Panc1 (cell line): Measurements from ENCODE around the gene LILRB2. TPM values are rescaled to one million over a fixed set of nuclear protein-coding genes. Genes with fewer than 3 reads are reported as not detected.

Experiments used
- ATAC-seq: fragments of 200-7000 bp; cut with Tn5 transposase; 2 replicates; pipeline ENCODE4 v1.9.1; 2020; ENCODE audit warnings: mild to moderate bottlenecking, moderate library complexity
- BruUV-seq: library from RNA; stranded (reverse); fragments of 400-500 nt; replicated peaks from 2 replicates; lab custom pipeline; 2021; lab: Mats Ljungman, UMichigan
- CTCF ChIA-PET: fragments of 300-600 bp; sonication (Branson Sonifier 250); formaldehyde crosslinking; loops from one replicate; lab custom pipeline; 2022; ENCODE audit warnings: antibody characterized with exemption; lab: Charles Lee
- POLR2A ChIA-PET: fragments of 300-600 bp; sonication (Branson Sonifier 250); formaldehyde crosslinking; loops from one replicate; lab custom pipeline; 2022; ENCODE audit warnings: antibody characterized with exemption; lab: Charles Lee
- DNase-seq: peaks from one replicate; pipeline ENCODE4 v3.0.0-alpha.2; 2010; ENCODE audit warnings: low read depth, low spot score
- H3K27ac ChIP-seq: 2 replicates; pipeline ENCODE4 v1.5.1; 2011; ENCODE audit warnings: mild to moderate bottlenecking, low read length, inconsistent platforms
- H3K27me3 ChIP-seq: fragments of 200-500 bp; sonication (Bioruptor generic); 2 replicates; pipeline ENCODE4 v1.6.0; 2014; ENCODE audit warnings: low read length, inconsistent platforms; ENCODE audit not compliant: control insufficient read depth, insufficient read depth
- H3K36me3 ChIP-seq: fragments of 200-500 bp; sonication (Bioruptor generic); 2 replicates; pipeline ENCODE4 v1.5.1; 2014; ENCODE audit warnings: inconsistent platforms, mild to moderate bottlenecking, low read length, moderate library complexity; ENCODE audit not compliant: control insufficient read depth, insufficient read depth
- H3K4me1 ChIP-seq: 2 replicates; pipeline ENCODE4 v1.5.1; 2011; ENCODE audit warnings: inconsistent platforms, mild to moderate bottlenecking, low read length, moderate library complexity; ENCODE audit not compliant: control insufficient read depth, insufficient read depth
- H3K4me3 ChIP-seq, 2 experiments: 2 replicates each; pipeline ENCODE4 v1.5.1; 2011 to 2012; ENCODE audit warnings: low read depth in 2 of 2, low read length in 2 of 2, mild to moderate bottlenecking in 2 of 2, inconsistent platforms in 1 of 2, moderate library complexity in 1 of 2
- H3K9me3 ChIP-seq: fragments of 200-500 bp; sonication (Bioruptor generic); 2 replicates; pipeline ENCODE4 v1.5.1; 2014; ENCODE audit warnings: low read depth, mild to moderate bottlenecking, inconsistent platforms, low read length, moderate library complexity; ENCODE audit not compliant: control insufficient read depth, insufficient read depth
- CTCF ChIP-seq: fragments of 450-650 bp; IDR thresholded peaks from 2 replicates; pipeline ENCODE4 v1.5.1; 2017; ENCODE audit warnings: mild to moderate bottlenecking
- POLR2AphosphoS5 ChIP-seq: IDR thresholded peaks from 2 replicates; pipeline ENCODE4 v1.6.1; 2012; ENCODE audit warnings: mild to moderate bottlenecking, low read depth, low read length, moderate library complexity
- SIN3A ChIP-seq: IDR thresholded peaks from 2 replicates; pipeline ENCODE4 v1.6.1; 2012; ENCODE audit warnings: low read depth, mild to moderate bottlenecking, low read length, moderate library complexity, borderline replicate concordance; ENCODE audit not compliant: insufficient read depth
- TCF7L2 ChIP-seq: IDR thresholded peaks from 2 replicates; pipeline ENCODE4 v1.6.1; 2011; ENCODE audit warnings: mild to moderate bottlenecking, low read depth, low read length, inconsistent platforms
- in situ Hi-C: cut with HindIII; loops from 2 replicates; pipeline ENCODE4 v1.10.0; 2016; ENCODE audit warnings: low sequenced_read_pairs, low pct_unique_long_range_greater_than_20kb
- intact Hi-C: fragments of 100-400 bp; cut with micrococcal nuclease; formaldehyde crosslinking; loops from one replicate; pipeline ENCODE4 v1.10.0; 2022; ENCODE audit not compliant: unreplicated experiment
- total RNA-seq: library from RNA; stranded (reverse); gene quantifications from one replicate; pipeline ENCODE4 v1.2.1, GENCODE V29; 2021; ENCODE audit not compliant: unreplicated experiment
- TF ChIP-seq, protein P1 (sequence below), 2 experiments: IDR thresholded peaks; 2 replicates each; pipeline ENCODE4 v1.6.1; 2011 to 2012; ENCODE audit warnings: low read depth in 2 of 2, control low read depth in 1 of 2, low read length in 1 of 2, mild to moderate bottlenecking in 1 of 2, moderate library complexity in 1 of 2; ENCODE audit not compliant: insufficient read depth in 1 of 2

The LILRB2 gene
- total RNA-seq, 1 experiment from 2014 or later = not detected

DNA sequence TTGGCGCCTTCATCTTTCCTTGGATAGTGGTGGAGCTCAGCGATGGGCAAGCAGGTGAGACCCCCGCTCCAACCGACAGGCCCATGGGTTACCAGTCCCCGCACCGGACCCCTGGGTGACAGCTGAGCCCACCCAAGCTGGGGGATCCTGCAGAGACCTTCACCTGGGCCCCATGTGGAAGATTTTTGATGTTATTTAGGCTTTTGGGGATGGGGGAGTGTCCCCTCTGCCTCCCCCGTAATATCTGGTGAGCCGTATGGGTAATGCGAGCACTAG is 37.0 kb upstream of the LILRB2 start:
- Histone ChIP-seq H3K36me3 (no peaks in the 10 kb centered on the region), H3K27ac (no peak overlapping the region), H3K4me1 (no peaks in the 10 kb centered on the region), H3K4me3 (no peak overlapping the region), H3K27me3 (peaks cover 6% of the 10 kb centered on the region), H3K9me3 (no peaks in the 10 kb centered on the region)
- ChIA-PET POLR2A (no interaction called here), CTCF (no interaction called here)
- TF ChIP-seq POLR2AphosphoS5 = no peak
- TF ChIP-seq SIN3A = no peak
- TF ChIP-seq CTCF = no peak
- TF ChIP-seq, protein P1, sequence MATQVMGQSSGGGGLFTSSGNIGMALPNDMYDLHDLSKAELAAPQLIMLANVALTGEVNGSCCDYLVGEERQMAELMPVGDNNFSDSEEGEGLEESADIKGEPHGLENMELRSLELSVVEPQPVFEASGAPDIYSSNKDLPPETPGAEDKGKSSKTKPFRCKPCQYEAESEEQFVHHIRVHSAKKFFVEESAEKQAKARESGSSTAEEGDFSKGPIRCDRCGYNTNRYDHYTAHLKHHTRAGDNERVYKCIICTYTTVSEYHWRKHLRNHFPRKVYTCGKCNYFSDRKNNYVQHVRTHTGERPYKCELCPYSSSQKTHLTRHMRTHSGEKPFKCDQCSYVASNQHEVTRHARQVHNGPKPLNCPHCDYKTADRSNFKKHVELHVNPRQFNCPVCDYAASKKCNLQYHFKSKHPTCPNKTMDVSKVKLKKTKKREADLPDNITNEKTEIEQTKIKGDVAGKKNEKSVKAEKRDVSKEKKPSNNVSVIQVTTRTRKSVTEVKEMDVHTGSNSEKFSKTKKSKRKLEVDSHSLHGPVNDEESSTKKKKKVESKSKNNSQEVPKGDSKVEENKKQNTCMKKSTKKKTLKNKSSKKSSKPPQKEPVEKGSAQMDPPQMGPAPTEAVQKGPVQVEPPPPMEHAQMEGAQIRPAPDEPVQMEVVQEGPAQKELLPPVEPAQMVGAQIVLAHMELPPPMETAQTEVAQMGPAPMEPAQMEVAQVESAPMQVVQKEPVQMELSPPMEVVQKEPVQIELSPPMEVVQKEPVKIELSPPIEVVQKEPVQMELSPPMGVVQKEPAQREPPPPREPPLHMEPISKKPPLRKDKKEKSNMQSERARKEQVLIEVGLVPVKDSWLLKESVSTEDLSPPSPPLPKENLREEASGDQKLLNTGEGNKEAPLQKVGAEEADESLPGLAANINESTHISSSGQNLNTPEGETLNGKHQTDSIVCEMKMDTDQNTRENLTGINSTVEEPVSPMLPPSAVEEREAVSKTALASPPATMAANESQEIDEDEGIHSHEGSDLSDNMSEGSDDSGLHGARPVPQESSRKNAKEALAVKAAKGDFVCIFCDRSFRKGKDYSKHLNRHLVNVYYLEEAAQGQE (IDR thresholded peaks at IDR 0.05; ENCODE audit: insufficient read depth in 1 of 2, low read depth in 2 of 2, low read length in 1 of 2) = no peak
- no peak for TF ChIP-seq TCF7L2
- ATAC-seq = no peak
- BruUV-seq = no TSS peak
- DNase-seq = no peak
- in situ Hi-C loops (no loop called here), intact Hi-C loops (no loop called here)

DNA sequence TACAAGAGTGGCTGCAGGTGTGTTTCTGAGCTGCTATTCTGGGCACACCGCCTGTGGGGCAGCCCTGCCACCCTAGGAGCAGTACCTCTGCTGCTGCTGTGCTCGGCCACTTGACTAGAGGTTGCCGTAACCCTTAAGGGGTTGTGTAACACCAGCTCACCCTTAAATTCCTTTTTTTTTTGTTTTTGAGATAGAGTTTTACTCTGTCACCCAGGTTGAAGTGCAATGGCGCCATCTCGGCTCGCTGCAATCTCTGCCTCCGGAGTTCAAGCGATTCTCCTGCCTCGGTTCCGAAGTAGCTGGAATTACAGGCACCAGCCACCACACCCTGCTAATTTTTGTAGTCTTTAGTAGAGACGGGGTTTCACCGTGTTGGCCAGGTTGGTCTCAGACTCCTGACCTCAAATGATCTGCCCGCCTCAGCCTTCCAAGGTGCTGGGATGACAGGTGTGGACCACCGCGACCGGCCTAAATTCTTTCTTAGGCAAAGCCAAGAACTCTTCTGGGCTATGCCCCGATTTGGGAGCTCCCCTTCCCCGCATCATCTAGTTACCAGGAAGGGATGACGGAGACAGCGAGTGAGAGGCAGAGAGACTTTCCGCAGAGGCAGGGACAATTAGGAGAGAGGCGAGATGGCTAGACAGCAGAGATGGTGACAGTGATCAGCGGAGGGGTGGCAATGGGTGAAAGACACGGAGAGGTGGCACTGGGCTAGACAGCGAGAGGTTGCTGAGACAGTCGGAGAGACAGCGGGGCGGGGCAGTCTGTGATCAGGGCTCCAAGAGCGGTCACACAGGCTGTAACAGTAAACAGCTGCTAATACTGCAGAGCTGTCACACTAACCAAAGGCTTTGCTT is 36.4 kb upstream of the LILRB2 start:
- ChIA-PET CTCF (interaction anchor here (0.6 to 1.2 kb wide), 2 partner anchors 8 to 13 kb away, joined by 3 to 6 read pairs; no protein-coding TSS in a partner anchor), POLR2A (no interaction called here)
- ATAC-seq (peak; percentile 67; the same call in 1 of the 2 replicates), DNase-seq (no peak)
- no peak overlapping the region for H3K27ac ChIP-seq
- H3K36me3 ChIP-seq = no peaks in the 10 kb centered on the region
- no peaks in the 10 kb centered on the region for H3K4me1 ChIP-seq
- H3K9me3 ChIP-seq = no peaks in the 10 kb centered on the region
- TF ChIP-seq SIN3A (no peak), TCF7L2 (no peak), CTCF (no peak), POLR2AphosphoS5 (no peak)
- TF ChIP-seq, protein P1 (IDR thresholded peaks at IDR 0.05; ENCODE audit: insufficient read depth in 1 of 2, low read depth in 2 of 2, low read length in 1 of 2) = no peak
- peaks cover 9% of the 10 kb centered on the region for H3K27me3 ChIP-seq
- BruUV-seq = no TSS peak
- no peak overlapping the region for H3K4me3 ChIP-seq
- in situ Hi-C loops (no loop called here), intact Hi-C loops (no loop called here)
